Panc1 (cell line): ENCODE measurements around the gene MYH16. TPM values are rescaled to one million over a fixed set of nuclear protein-coding genes. Genes with fewer than 3 reads are reported as not detected.
A peak's percentile ranks its signal among the peaks of the same experiment; 100 is the strongest.

ENCODE experiments used
- ATAC-seq: fragments of 200-7000 bp; cut with Tn5 transposase; 2 replicates; pipeline ENCODE4 v1.9.1; 2020; ENCODE audit warnings: mild to moderate bottlenecking, moderate library complexity
- BruUV-seq: library from RNA; stranded (reverse); fragments of 400-500 nt; replicated peaks from 2 replicates; lab custom pipeline; 2021; lab: Mats Ljungman, UMichigan
- CTCF ChIA-PET: fragments of 300-600 bp; sonication (Branson Sonifier 250); formaldehyde crosslinking; loops from one replicate; lab custom pipeline; 2022; ENCODE audit warnings: antibody characterized with exemption; lab: Charles Lee
- POLR2A ChIA-PET: fragments of 300-600 bp; sonication (Branson Sonifier 250); formaldehyde crosslinking; loops from one replicate; lab custom pipeline; 2022; ENCODE audit warnings: antibody characterized with exemption; lab: Charles Lee
- DNase-seq: peaks from one replicate; pipeline ENCODE4 v3.0.0-alpha.2; 2010; ENCODE audit warnings: low read depth, low spot score
- H3K27ac ChIP-seq: 2 replicates; pipeline ENCODE4 v1.5.1; 2011; ENCODE audit warnings: mild to moderate bottlenecking, low read length, inconsistent platforms
- H3K27me3 ChIP-seq: fragments of 200-500 bp; sonication (Bioruptor generic); 2 replicates; pipeline ENCODE4 v1.6.0; 2014; ENCODE audit warnings: low read length, inconsistent platforms; ENCODE audit not compliant: control insufficient read depth, insufficient read depth
- H3K36me3 ChIP-seq: fragments of 200-500 bp; sonication (Bioruptor generic); 2 replicates; pipeline ENCODE4 v1.5.1; 2014; ENCODE audit warnings: inconsistent platforms, mild to moderate bottlenecking, low read length, moderate library complexity; ENCODE audit not compliant: control insufficient read depth, insufficient read depth
- H3K4me1 ChIP-seq: 2 replicates; pipeline ENCODE4 v1.5.1; 2011; ENCODE audit warnings: inconsistent platforms, mild to moderate bottlenecking, low read length, moderate library complexity; ENCODE audit not compliant: control insufficient read depth, insufficient read depth
- H3K4me3 ChIP-seq, 2 experiments: 2 replicates each; pipeline ENCODE4 v1.5.1; 2011 to 2012; ENCODE audit warnings: low read depth in 2 of 2, low read length in 2 of 2, mild to moderate bottlenecking in 2 of 2, inconsistent platforms in 1 of 2, moderate library complexity in 1 of 2
- H3K9me3 ChIP-seq: fragments of 200-500 bp; sonication (Bioruptor generic); 2 replicates; pipeline ENCODE4 v1.5.1; 2014; ENCODE audit warnings: low read depth, mild to moderate bottlenecking, inconsistent platforms, low read length, moderate library complexity; ENCODE audit not compliant: control insufficient read depth, insufficient read depth
- CTCF ChIP-seq: fragments of 450-650 bp; IDR thresholded peaks from 2 replicates; pipeline ENCODE4 v1.5.1; 2017; ENCODE audit warnings: mild to moderate bottlenecking
- POLR2AphosphoS5 ChIP-seq: IDR thresholded peaks from 2 replicates; pipeline ENCODE4 v1.6.1; 2012; ENCODE audit warnings: mild to moderate bottlenecking, low read depth, low read length, moderate library complexity
- REST ChIP-seq, 2 experiments: IDR thresholded peaks; 2 replicates each; pipeline ENCODE4 v1.6.1; 2011 to 2012; ENCODE audit warnings: low read depth in 2 of 2, control low read depth in 1 of 2, low read length in 1 of 2, mild to moderate bottlenecking in 1 of 2, moderate library complexity in 1 of 2; ENCODE audit not compliant: insufficient read depth in 1 of 2
- SIN3A ChIP-seq: IDR thresholded peaks from 2 replicates; pipeline ENCODE4 v1.6.1; 2012; ENCODE audit warnings: low read depth, mild to moderate bottlenecking, low read length, moderate library complexity, borderline replicate concordance; ENCODE audit not compliant: insufficient read depth
- TCF7L2 ChIP-seq: IDR thresholded peaks from 2 replicates; pipeline ENCODE4 v1.6.1; 2011; ENCODE audit warnings: mild to moderate bottlenecking, low read depth, low read length, inconsistent platforms
- in situ Hi-C: cut with HindIII; loops from 2 replicates; pipeline ENCODE4 v1.10.0; 2016; ENCODE audit warnings: low sequenced_read_pairs, low pct_unique_long_range_greater_than_20kb
- intact Hi-C: fragments of 100-400 bp; cut with micrococcal nuclease; formaldehyde crosslinking; loops from one replicate; pipeline ENCODE4 v1.10.0; 2022; ENCODE audit not compliant: unreplicated experiment
- total RNA-seq: library from RNA; stranded (reverse); gene quantifications from one replicate; pipeline ENCODE4 v1.2.1, GENCODE V29; 2021; ENCODE audit not compliant: unreplicated experiment

Gene MYH16
- total RNA-seq, 1 experiment from 2014 or later = 0.23 TPM

GRCh38 chr7:99293167-99293566, 20.5 kb downstream of the MYH16 start:
- ChIA-PET POLR2A (no interaction called here), CTCF (no interaction called here)
- H3K27ac ChIP-seq = no peak overlapping the region; the same call in 1 of the 2 replicates
- intact Hi-C loops = no loop called here
- in situ Hi-C loops = no loop called here
- ATAC-seq = no peak
- no peak for TF ChIP-seq REST (IDR thresholded peaks at IDR 0.05; ENCODE audit: insufficient read depth in 1 of 2, low read depth in 2 of 2, low read length in 1 of 2)
- TF ChIP-seq TCF7L2 = no peak
- no peak for TF ChIP-seq POLR2AphosphoS5
- TF ChIP-seq SIN3A = no peak
- no peak for TF ChIP-seq CTCF
- no peaks in the 10 kb centered on the region for H3K36me3 ChIP-seq
- H3K4me1 ChIP-seq = no peaks in the 10 kb centered on the region
- no peaks in the 10 kb centered on the region for H3K27me3 ChIP-seq
- H3K4me3 ChIP-seq = no peak overlapping the region
- DNase-seq = no peak
- no peaks in the 10 kb centered on the region for H3K9me3 ChIP-seq
- BruUV-seq = no TSS peak

GRCh38 chr7:99293650-99294049, 21.0 kb downstream of the MYH16 start:
- DNase-seq = no peak
- no TSS peak for BruUV-seq
- Histone ChIP-seq H3K36me3 (no peaks in the 10 kb centered on the region), H3K4me3 (no peak overlapping the region), H3K27ac (peak overlapping the region; percentile 12; the same call in 1 of the 2 replicates), H3K27me3 (no peaks in the 10 kb centered on the region), H3K9me3 (no peaks in the 10 kb centered on the region), H3K4me1 (no peaks in the 10 kb centered on the region)
- intact Hi-C loops = no loop called here
- TF ChIP-seq TCF7L2 = no peak
- no peak for TF ChIP-seq REST (IDR thresholded peaks at IDR 0.05; ENCODE audit: insufficient read depth in 1 of 2, low read depth in 2 of 2, low read length in 1 of 2)
- no peak for TF ChIP-seq SIN3A
- TF ChIP-seq CTCF = no peak
- TF ChIP-seq POLR2AphosphoS5 = no peak
- CTCF ChIA-PET = interaction anchor here (0.5 to 0.6 kb wide), 2 partner anchors 22 to 36 kb away, joined by 3 to 8 read pairs; no protein-coding TSS in a partner anchor
- no peak for ATAC-seq
- in situ Hi-C loops = no loop called here
- POLR2A ChIA-PET = no interaction called here
